HG02884 (cell line): ENCODE results near the gene LRRC31.

ENCODE experiments used
- ATAC-seq: cut with Tn5 transposase; IDR thresholded peaks from one replicate; pipeline ENCODE4 v1.9.1; 2021; ENCODE audit warnings: mild to moderate bottlenecking, moderate library complexity; ENCODE audit not compliant: unreplicated experiment

Gene LRRC31

GRCh38 chr3:169864270-169864669, 5.5 kb downstream of the LRRC31 start:
- ATAC-seq: no peak

- peak; percentile 54 for ATAC-seq
These were observed 6.3 kb downstream of the LRRC31 start for GRCh38 chr3:169863458-169863899.

- no peak for ATAC-seq
These were observed 7.9 kb downstream of the LRRC31 start for GRCh38 chr3:169861871-169862270.

- ATAC-seq: no peak
These were observed 11.9 kb downstream of the LRRC31 start for GRCh38 chr3:169857811-169858210.

- no peak for ATAC-seq
These were observed 14.2 kb downstream of the LRRC31 start for GRCh38 chr3:169855514-169855913.

- no peak for ATAC-seq
These were observed 19.1 kb downstream of the LRRC31 start for GRCh38 chr3:169850618-169851017.

- no peak for ATAC-seq
These were observed 21.0 kb downstream of the LRRC31 start for GRCh38 chr3:169848741-169849140.

- no peak for ATAC-seq
These were observed 21.8 kb downstream of the LRRC31 start for GRCh38 chr3:169847896-169848295.

- ATAC-seq: peak; percentile 99
These were observed 23.1 kb downstream of the LRRC31 start for GRCh38 chr3:169846458-169847193.

GRCh38 chr3:169842960-169843359, 26.8 kb downstream of the LRRC31 start:
- ATAC-seq: no peak

GRCh38 chr3:169841171-169841570, 28.6 kb downstream of the LRRC31 start:
- peak; percentile 81 for ATAC-seq

- ATAC-seq: no peak
These were observed 31.2 kb downstream of the LRRC31 start for GRCh38 chr3:169838511-169839030.

- no peak for ATAC-seq
These were observed 32.8 kb downstream of the LRRC31 start for GRCh38 chr3:169836942-169837275.

GRCh38 chr3:169836078-169836941, 33.4 kb downstream of the LRRC31 start:
- ATAC-seq: peak; percentile 89

GRCh38 chr3:169835533-169835932, 34.2 kb downstream of the LRRC31 start:
- peak; percentile 23 for ATAC-seq

GRCh38 chr3:169827712-169828111, 42.0 kb downstream of the LRRC31 start:
- no peak for ATAC-seq

- ATAC-seq: no peak
These were observed 44.4 kb downstream of the LRRC31 start for GRCh38 chr3:169825316-169825715.

- no peak for ATAC-seq
These were observed 46.8 kb downstream of the LRRC31 start for GRCh38 chr3:169822983-169823382.

- ATAC-seq: no peak
These were observed 47.2 kb downstream of the LRRC31 start for GRCh38 chr3:169822540-169822939.

GRCh38 chr3:169822091-169822490, 47.6 kb downstream of the LRRC31 start:
- ATAC-seq: no peak

- no peak for ATAC-seq
These were observed 51.4 kb downstream of the LRRC31 start for GRCh38 chr3:169818316-169818715.

- ATAC-seq: no peak
These were observed 54.1 kb downstream of the LRRC31 start for GRCh38 chr3:169815590-169816150.
